Upper lobe of left lung (tissue), 6 donors: ENCODE results near the gene TENM3. TPM values are rescaled to one million over a fixed set of nuclear protein-coding genes. Genes with fewer than 3 reads are reported as not detected.

Experiments used
- ATAC-seq, 2 donors: fragments of 200-7000 bp; cut with Tn5 transposase; one replicate each; pipeline ENCODE4 v1.9.1; 2022; ENCODE audit warnings: mild to moderate bottlenecking in 2 of 2, moderate library complexity in 2 of 2; ENCODE audit not compliant: low FRiP score in 2 of 2
- DNase-seq, 2 donors: peaks; one replicate each; pipeline ENCODE4 v3.0.0-alpha.2; 2019 to 2020
- H3K27ac ChIP-seq, 4 donors: fragments of 200-600 bp; sonication (generic); one replicate each; pipeline ENCODE4 v1.5.1; 2016 to 2019
- H3K27me3 ChIP-seq, 4 donors: fragments of 200-600 bp; sonication (generic); one replicate each; pipeline ENCODE4 v1.5.1; 2017 to 2019
- H3K36me3 ChIP-seq, 4 donors: fragments of 200-600 bp; sonication (generic); one replicate each; pipeline ENCODE4 v1.5.1; 2016 to 2019
- H3K4me1 ChIP-seq, 4 donors: fragments of 200-600 bp; sonication (generic); one replicate each; pipeline ENCODE4 v1.5.1; 2018 to 2019
- H3K4me3 ChIP-seq, 4 donors: fragments of 200-600 bp; sonication (generic); one replicate each; pipeline ENCODE4 v1.5.1; 2017 to 2019; ENCODE audit warnings: mild to moderate bottlenecking in 2 of 4, moderate library complexity in 1 of 4
- H3K9me3 ChIP-seq, 4 donors: fragments of 200-600 bp; sonication (generic); one replicate each; pipeline ENCODE4 v1.5.1; 2018 to 2019
- CTCF ChIP-seq, 6 experiments: fragments of 450-650 bp in 4 of 6; fragments of 200-600 bp in 2 of 6; sonication (generic) in 2 of 6; IDR thresholded peaks; one replicate each; pipeline ENCODE4 v1.5.1; 2016 to 2019; ENCODE audit warnings: antibody characterized with exemption in 6 of 6
- EP300 ChIP-seq, 4 donors: sonication (generic); formaldehyde crosslinking; IDR thresholded peaks; one replicate each; pipeline ENCODE4 v1.5.1; 2017; ENCODE audit warnings: antibody characterized with exemption in 4 of 4, control low read depth in 2 of 4
- POLR2A ChIP-seq, 4 donors: fragments of 450-650 bp; IDR thresholded peaks; one replicate each; pipeline ENCODE4 v1.5.1; 2016 to 2017; ENCODE audit warnings: antibody characterized with exemption in 4 of 4, mild to moderate bottlenecking in 2 of 4
- POLR2AphosphoS5 ChIP-seq, 2 donors: sonication (generic); formaldehyde crosslinking; IDR thresholded peaks; one replicate each; pipeline ENCODE4 v1.5.1; 2017; ENCODE audit warnings: antibody characterized with exemption in 2 of 2
- WGBS, 2 donors: methylation state at CpG; one replicate each; pipeline ENCODE4 v1.1.5; 2017 to 2018; 5-methylcytosine and 5-hydroxymethylcytosine counted together
- total RNA-seq, 6 donors: library from RNA; depleted of rRNA in 4 of 6; stranded (reverse); fragments of >200 nt in 4 of 6; gene quantifications; one replicate each; pipeline versions ENCODE4 v1.1.0 to v1.2.1, GENCODE V29; 2016 to 2021
- donor health status: DM: no; HTN: no; CAD: no; lungs with moderate emphysema.
- donor health status: DM: no; HTN: yes; CAD: no; lungs with severe emphysema.

Gene TENM3
- total RNA-seq, 6 donors from 2014 or later, result 0.33 to 7.1 (median 1.1) TPM

- Histone ChIP-seq H3K36me3 (no peaks in the 10 kb centered on the region), H3K4me3 (no peak overlapping the region), H3K27ac (no peak overlapping the region), H3K9me3 (no peaks in the 10 kb centered on the region), H3K4me1 (no peaks in the 10 kb centered on the region), H3K27me3 (no peaks in the 10 kb centered on the region)
- DNase-seq (no peak), ATAC-seq (no peak)
- TF ChIP-seq CTCF (IDR thresholded peaks at IDR 0.05), result no peak
- no peak for TF ChIP-seq EP300 (IDR thresholded peaks at IDR 0.05)
- no peak for TF ChIP-seq POLR2A (IDR thresholded peaks at IDR 0.05)
- no peak for TF ChIP-seq POLR2AphosphoS5 (IDR thresholded peaks at IDR 0.05)
- WGBS, 2 donors, result 59 to 68% methylated on average over 1 of the region's 1 CpG
Measured at GRCh38 chr4:182426901-182427300, 183.7 kb downstream of the TENM3 start.

GRCh38 chr4:182427554-182427953 lies 184.4 kb downstream of the TENM3 start:
- Histone ChIP-seq H3K27me3 (no peaks in the 10 kb centered on the region), H3K27ac (no peak overlapping the region), H3K36me3 (no peaks in the 10 kb centered on the region), H3K4me1 (no peaks in the 10 kb centered on the region), H3K4me3 (no peak overlapping the region), H3K9me3 (no peaks in the 10 kb centered on the region)
- TF ChIP-seq CTCF (IDR thresholded peaks at IDR 0.05) (no peak), POLR2A (IDR thresholded peaks at IDR 0.05) (no peak), POLR2AphosphoS5 (IDR thresholded peaks at IDR 0.05) (no peak), EP300 (IDR thresholded peaks at IDR 0.05) (no peak)
- ATAC-seq (no peak), DNase-seq (no peak)
- 83 to 98% methylated on average over 2 of the region's 2 CpGs for WGBS, 2 donors

GRCh38 chr4:182429896-182430295 lies 186.7 kb downstream of the TENM3 start:
- DNase-seq (no peak), ATAC-seq (no peak)
- Histone ChIP-seq H3K27me3 (no peaks in the 10 kb centered on the region), H3K4me3 (no peak overlapping the region), H3K27ac (no peak overlapping the region), H3K9me3 (no peaks in the 10 kb centered on the region), H3K4me1 (no peaks in the 10 kb centered on the region), H3K36me3 (no peaks in the 10 kb centered on the region)
- TF ChIP-seq CTCF (IDR thresholded peaks at IDR 0.05), result no peak
- TF ChIP-seq POLR2A (IDR thresholded peaks at IDR 0.05), result no peak
- TF ChIP-seq EP300 (IDR thresholded peaks at IDR 0.05), result no peak
- no peak for TF ChIP-seq POLR2AphosphoS5 (IDR thresholded peaks at IDR 0.05)
- WGBS, 2 donors, result 71 to 90% methylated on average over 8 of the region's 8 CpGs

GRCh38 chr4:182432819-182433218 lies 189.6 kb downstream of the TENM3 start:
- Histone ChIP-seq H3K27ac (no peak overlapping the region), H3K27me3 (no peaks in the 10 kb centered on the region), H3K9me3 (no peaks in the 10 kb centered on the region), H3K4me3 (no peak overlapping the region), H3K4me1 (no peaks in the 10 kb centered on the region), H3K36me3 (no peaks in the 10 kb centered on the region)
- no peak for DNase-seq
- 85 to 91% methylated on average over 1 of the region's 1 CpG for WGBS, 2 donors
- ATAC-seq, result no peak
- no peak for TF ChIP-seq CTCF (IDR thresholded peaks at IDR 0.05)
- TF ChIP-seq POLR2A (IDR thresholded peaks at IDR 0.05), result no peak
- TF ChIP-seq EP300 (IDR thresholded peaks at IDR 0.05), result no peak
- no peak for TF ChIP-seq POLR2AphosphoS5 (IDR thresholded peaks at IDR 0.05)

GRCh38 chr4:182434720-182435119 lies 191.5 kb downstream of the TENM3 start:
- Histone ChIP-seq H3K36me3 (no peaks in the 10 kb centered on the region), H3K9me3 (no peaks in the 10 kb centered on the region), H3K27ac (no peak overlapping the region), H3K27me3 (no peaks in the 10 kb centered on the region), H3K4me3 (no peak overlapping the region), H3K4me1 (no peaks in the 10 kb centered on the region)
- ATAC-seq, result no peak
- no peak for DNase-seq
- TF ChIP-seq CTCF (IDR thresholded peaks at IDR 0.05) (no peak), POLR2AphosphoS5 (IDR thresholded peaks at IDR 0.05) (no peak), EP300 (IDR thresholded peaks at IDR 0.05) (no peak)
- 61 to 68% methylated on average over 4 of the region's 4 CpGs for WGBS, 2 donors
